GM18870 (cell line): ENCODE data around the gene TPD52L1.

Experiments used
- ATAC-seq: cut with Tn5 transposase; IDR thresholded peaks from one replicate; pipeline ENCODE4 v1.9.1; 2021; ENCODE audit warnings: moderate library complexity; ENCODE audit not compliant: unreplicated experiment

The TPD52L1 gene

DNA sequence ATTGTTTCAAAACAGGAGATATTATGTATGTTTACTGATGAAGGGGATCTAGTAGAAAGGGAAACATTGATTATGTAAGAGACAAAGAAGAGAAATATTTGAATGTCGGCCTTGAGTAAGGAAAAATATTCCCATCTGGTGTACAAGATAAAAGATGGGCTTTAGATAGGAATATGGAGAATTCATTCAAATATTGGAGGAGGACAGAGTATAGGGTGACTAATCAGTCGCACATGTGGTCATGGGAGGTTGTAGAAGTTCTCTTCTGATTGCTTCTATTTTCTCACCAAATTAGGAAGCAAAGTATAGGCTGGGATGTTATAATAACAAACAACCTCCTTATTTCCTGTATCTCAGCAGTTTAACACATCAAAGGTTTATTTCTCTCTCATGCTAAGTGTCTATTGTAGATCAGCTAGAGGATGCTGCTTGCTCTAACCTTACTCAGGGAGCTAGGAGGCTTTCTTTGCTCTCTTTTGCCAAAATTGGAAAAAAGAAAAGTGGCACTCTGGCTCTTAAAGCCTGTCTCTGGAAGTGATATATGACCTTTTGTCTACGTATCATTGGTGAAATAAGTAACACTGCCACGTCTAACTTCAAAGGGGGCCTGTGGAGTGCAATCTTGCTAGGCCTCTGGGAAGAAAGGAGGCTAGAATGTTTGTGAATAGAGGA, 149.4 kb downstream of the TPD52L1 start:
- no peak for ATAC-seq

DNA sequence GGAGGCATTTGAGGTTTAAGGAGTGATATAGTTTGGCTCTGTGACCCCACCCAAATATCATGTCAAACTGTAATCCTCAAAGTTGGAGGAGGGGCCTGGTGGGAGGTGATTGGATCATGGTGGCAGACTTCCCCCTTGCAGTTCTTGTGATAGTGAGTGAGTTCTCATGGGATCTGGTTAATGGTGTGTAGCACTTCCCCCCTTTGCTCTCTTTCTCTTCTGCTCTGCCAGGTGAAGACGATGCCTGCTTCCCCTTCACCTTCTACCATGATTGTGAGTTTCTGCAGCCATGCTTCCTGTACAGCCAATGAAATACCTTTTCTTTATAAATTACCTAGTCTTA, 149.9 kb downstream of the TPD52L1 start:
- no peak for ATAC-seq

DNA sequence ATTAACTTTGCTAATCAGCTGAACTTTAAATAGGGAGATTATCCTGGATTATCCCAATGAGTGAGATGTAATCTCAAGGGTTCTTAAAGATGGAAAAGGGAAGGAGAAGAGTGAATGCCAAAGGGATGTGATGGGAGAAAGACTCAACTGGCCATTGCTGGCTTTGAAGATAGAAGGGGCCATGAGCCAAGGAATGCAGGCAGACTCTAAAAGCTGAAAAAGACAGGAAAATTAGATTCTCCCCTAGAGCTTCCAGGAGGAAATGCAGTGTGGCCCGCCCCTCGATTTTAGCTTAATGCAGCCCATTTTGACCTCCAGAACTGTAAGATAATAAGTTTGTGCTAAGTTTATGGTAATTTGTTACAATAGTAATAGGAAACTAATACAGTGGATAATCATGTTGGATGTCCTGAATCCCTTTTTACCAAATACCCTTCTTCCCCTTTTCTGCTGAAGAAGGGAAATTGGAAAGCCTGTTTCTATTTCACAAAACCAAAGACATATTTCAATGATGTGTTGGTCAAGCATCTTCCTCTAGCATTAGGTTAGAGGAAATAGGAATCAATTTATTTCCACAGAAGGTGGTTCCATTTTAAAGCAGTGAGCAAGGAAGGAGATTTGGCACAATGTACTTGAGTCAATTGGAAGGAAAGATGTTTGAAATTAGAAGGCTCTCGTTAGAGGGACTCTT, 151.5 kb downstream of the TPD52L1 start:
- ATAC-seq = no peak

DNA sequence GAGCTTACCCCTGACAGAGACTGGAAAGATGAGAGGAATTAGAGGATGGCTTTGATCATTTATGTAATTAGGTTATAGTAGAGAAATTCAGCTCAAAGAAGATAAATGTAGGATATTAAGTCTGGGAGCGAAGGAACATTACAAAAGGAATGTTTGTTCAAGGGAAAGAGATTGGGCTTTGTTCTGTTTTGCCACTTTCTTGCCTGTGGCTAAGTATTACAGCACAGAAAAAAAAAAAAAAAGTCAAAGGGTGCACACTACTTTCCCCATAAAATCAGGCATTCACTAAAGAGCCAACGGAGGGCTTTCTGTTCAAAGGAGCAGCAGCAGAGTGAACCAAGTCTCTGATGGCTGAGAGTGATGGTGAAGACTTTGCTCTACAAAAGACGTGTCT, 153.2 kb downstream of the TPD52L1 start:
- no peak for ATAC-seq

DNA sequence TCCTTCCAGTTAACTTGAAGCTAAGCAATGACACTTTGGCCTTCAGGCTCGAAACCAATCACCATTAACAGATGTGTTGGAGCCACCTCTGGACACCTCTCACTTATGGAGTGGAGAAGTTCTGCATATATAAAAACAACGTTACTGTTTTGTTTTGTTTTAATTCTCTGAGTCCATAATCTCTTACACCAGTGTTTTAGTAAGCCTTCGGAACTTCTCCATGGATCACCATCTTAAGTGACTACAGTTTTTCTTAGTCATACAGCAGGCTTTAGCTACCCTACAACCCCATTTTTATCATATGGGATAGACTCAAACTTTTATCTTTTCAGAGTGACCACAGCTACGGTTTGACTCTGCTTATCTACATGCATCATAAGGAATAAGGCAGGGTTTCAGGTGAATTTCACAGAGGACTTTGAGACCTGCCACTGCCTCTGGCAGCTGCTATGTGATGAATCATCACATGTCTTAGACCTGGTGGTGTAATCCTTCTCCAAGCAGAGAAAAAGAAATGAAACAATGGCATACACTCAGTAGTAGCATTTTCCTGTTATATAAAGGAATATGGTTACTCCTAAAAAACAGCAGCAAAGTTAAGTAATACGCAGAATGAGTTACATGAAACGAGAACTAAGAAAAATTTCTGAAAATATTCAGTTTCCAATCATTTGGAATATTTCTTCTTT, 153.7 kb downstream of the TPD52L1 start:
- ATAC-seq = no peak

DNA sequence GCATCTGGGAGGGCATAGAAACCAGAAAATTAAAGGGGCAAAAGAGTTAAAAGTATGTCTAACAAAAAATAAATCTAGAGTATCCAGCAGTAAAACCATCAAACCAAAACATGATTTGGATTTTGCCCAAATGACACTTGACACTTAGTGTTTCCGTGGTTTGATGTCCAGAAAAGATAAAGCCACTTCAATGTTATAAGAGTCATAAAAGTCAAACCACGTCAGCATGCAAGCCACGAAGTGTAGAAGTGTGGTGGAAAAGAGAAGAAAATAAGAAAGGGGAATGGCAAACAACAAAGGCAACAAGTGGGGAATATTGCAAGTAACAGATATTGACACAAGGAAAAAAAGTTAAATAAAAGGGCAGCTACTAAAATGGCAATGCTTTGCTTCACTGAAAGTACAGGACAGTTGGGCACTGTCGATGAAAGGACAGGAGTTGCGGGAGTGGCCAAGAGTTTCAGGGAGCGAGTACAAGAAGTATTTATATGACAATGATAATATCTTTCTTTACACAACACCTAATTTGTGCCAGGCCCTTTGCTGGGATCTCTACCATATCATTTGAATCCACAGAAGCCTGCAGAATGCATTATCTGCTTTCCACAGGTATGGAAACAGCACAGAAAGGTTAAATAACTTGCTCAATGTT, 154.5 kb downstream of the TPD52L1 start:
- ATAC-seq = no peak

DNA sequence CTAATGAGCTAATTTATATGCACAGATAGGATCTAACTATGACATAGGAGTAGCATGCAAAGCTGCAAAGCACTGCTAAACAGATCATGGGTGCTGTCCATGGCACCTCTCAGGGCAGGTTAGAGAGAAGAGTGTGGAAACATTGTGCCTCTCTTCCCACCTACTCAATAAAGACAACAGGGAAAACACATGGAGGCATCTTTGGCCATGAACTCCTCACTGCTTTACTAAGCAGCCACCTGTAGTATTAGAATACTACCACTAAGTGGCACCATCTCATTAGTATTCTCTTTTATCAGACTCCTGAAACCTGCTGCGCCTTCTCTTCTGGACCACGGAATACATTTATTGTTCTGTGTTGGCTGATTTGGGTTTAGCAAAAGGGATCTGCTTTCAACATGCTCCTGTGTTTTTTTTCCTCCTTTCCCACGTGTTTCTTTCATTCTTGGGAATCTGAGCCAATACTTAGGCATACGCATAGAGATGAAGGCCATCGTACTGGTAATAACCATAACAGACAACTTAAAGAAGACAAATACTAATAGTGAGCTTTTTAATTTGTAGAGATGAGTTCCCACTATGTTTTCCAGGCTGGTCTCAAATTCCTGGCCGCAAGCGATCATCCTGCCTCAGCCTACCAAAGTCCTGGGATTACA, 157.5 kb downstream of the TPD52L1 start:
- ATAC-seq = peak; percentile 88

DNA sequence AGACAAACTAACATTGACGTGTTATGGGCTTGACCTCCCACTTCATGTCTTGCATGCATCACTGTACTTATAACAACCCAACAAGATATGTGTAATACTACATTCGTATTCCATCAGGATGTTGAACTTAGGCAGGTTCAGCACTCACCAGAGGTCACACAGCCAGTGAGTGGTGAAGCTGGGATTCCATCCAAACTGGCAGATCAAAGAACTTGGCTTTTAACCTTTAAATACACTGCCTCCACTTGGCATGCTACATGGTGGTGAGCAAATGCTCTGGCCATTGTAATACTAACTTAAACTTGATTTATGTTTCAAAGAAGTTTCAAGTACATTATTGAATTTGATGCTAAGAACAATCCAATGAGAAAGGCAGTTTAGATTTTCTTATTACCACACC, 158.9 kb downstream of the TPD52L1 start:
- ATAC-seq = no peak

DNA sequence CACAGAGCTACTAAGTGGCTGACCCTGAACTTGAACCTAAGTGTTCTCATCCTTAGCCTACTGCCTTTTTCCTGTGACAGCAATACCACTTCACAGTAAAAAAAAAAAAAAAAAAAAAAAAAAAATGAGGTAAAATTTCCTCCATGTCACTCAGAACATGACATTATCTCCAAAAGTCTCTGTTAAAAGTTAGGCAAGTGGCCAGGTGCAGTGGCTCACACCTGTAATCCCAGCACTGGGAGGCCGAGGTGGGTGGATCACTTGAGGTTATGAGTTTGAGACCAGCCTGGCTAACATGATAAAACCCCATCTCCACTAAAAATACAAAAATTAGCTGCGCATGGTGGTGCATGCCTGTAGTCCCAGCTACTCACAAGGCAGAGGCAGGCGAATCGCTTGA, 159.4 kb downstream of the TPD52L1 start:
- ATAC-seq = no peak
